Left ventricle myocardium inferior (tissue), 1 donor: ENCODE results near the gene UQCC2. TPM values are rescaled to one million over a fixed set of nuclear protein-coding genes. Genes with fewer than 3 reads are reported as not detected.
A peak's percentile ranks its signal among the peaks of the same experiment; 100 is the strongest.

Source experiments
- DNase-seq: peaks from one replicate; pipeline ENCODE4 v3.0.0-alpha.2; 2020
- H3K27ac ChIP-seq: fragments of 200-600 bp; replicated peaks from 2 replicates; pipeline ENCODE4 v1.8.0; 2021
- H3K27me3 ChIP-seq: fragments of 200-600 bp; 2 replicates; pipeline ENCODE4 v1.8.0; 2021; ENCODE audit warnings: low read depth
- H3K36me3 ChIP-seq: fragments of 200-600 bp; 2 replicates; pipeline ENCODE4 v1.8.0; 2021
- H3K4me1 ChIP-seq: fragments of 200-600 bp; 2 replicates; pipeline ENCODE4 v1.8.0; 2021
- H3K4me3 ChIP-seq: fragments of 200-600 bp; 2 replicates; pipeline ENCODE4 v1.8.0; 2021; ENCODE audit warnings: mild to moderate bottlenecking, moderate library complexity
- H3K9me3 ChIP-seq: fragments of 200-600 bp; replicated peaks from 2 replicates; pipeline ENCODE4 v1.8.0; 2021
- intact Hi-C: fragments of 100-400 bp; cut with micrococcal nuclease; formaldehyde crosslinking; loops from one replicate; pipeline ENCODE4 v1.11.0; 2022
- total RNA-seq: library from RNA; stranded (reverse); fragmentation: NEBNext Ultra II Directional; extraction: Animal tissue kit (Norgen Biotek cat#: 25700); gene quantifications from one replicate; pipeline ENCODE4 v1.2.1, GENCODE V29; 2021
- TF ChIP-seq, protein P1 (sequence below): fragments of 200-600 bp; IDR thresholded peaks from 2 replicates; pipeline ENCODE4 v1.8.0; 2021; ENCODE audit warnings: antibody characterized with exemption, mild to moderate bottlenecking, borderline replicate concordance
- donor health status: DM: no; HTN: yes; CAD: no; lungs with severe emphysema.

The UQCC2 gene
- total RNA-seq, 1 donor from 2014 or later, result 199 TPM

GRCh38 chr6:33698494-33698893 lies 13.0 kb downstream of the UQCC2 start:
- Histone ChIP-seq H3K36me3 (peaks cover 7% of the 10 kb centered on the region), H3K4me1 (peaks cover 81% of the 10 kb centered on the region), H3K27ac (no peak overlapping the region), H3K27me3 (no peaks in the 10 kb centered on the region), H3K4me3 (no peak overlapping the region), H3K9me3 (no peaks in the 10 kb centered on the region)
- TF ChIP-seq, protein P1, sequence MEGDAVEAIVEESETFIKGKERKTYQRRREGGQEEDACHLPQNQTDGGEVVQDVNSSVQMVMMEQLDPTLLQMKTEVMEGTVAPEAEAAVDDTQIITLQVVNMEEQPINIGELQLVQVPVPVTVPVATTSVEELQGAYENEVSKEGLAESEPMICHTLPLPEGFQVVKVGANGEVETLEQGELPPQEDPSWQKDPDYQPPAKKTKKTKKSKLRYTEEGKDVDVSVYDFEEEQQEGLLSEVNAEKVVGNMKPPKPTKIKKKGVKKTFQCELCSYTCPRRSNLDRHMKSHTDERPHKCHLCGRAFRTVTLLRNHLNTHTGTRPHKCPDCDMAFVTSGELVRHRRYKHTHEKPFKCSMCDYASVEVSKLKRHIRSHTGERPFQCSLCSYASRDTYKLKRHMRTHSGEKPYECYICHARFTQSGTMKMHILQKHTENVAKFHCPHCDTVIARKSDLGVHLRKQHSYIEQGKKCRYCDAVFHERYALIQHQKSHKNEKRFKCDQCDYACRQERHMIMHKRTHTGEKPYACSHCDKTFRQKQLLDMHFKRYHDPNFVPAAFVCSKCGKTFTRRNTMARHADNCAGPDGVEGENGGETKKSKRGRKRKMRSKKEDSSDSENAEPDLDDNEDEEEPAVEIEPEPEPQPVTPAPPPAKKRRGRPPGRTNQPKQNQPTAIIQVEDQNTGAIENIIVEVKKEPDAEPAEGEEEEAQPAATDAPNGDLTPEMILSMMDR, result no peak
- intact Hi-C loops, result no loop called here
- DNase-seq, result no peak

DNA sequence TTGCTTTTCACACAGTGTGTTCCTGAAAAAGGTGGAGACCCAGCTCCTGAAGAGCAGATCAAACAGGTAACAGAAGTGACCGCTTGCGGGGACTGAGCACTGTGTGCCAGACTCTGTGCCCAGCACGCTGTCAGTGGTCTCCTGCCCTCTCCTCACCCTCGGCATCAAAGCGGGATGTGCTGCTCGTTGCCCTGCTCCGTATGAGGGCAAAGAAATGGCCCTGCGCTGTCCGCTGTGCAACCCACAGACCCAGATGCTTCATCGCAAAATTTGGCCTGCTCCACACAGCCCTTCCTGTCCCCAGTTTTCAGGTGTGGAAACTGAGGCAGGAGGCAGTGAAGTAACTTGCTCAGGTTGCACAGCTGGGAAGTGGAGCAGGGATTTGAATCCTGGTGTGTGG lies 13.7 kb downstream of the UQCC2 start:
- intact Hi-C loops, result no loop called here
- peaks cover 7% of the 10 kb centered on the region for H3K36me3 ChIP-seq
- no peaks in the 10 kb centered on the region for H3K27me3 ChIP-seq
- DNase-seq, result no peak
- TF ChIP-seq, protein P1, result no peak
- no peaks in the 10 kb centered on the region for H3K9me3 ChIP-seq
- H3K4me3 ChIP-seq, result no peak overlapping the region
- H3K4me1 ChIP-seq, result peaks cover 87% of the 10 kb centered on the region
- peak overlapping the region; percentile 90 for H3K27ac ChIP-seq

DNA sequence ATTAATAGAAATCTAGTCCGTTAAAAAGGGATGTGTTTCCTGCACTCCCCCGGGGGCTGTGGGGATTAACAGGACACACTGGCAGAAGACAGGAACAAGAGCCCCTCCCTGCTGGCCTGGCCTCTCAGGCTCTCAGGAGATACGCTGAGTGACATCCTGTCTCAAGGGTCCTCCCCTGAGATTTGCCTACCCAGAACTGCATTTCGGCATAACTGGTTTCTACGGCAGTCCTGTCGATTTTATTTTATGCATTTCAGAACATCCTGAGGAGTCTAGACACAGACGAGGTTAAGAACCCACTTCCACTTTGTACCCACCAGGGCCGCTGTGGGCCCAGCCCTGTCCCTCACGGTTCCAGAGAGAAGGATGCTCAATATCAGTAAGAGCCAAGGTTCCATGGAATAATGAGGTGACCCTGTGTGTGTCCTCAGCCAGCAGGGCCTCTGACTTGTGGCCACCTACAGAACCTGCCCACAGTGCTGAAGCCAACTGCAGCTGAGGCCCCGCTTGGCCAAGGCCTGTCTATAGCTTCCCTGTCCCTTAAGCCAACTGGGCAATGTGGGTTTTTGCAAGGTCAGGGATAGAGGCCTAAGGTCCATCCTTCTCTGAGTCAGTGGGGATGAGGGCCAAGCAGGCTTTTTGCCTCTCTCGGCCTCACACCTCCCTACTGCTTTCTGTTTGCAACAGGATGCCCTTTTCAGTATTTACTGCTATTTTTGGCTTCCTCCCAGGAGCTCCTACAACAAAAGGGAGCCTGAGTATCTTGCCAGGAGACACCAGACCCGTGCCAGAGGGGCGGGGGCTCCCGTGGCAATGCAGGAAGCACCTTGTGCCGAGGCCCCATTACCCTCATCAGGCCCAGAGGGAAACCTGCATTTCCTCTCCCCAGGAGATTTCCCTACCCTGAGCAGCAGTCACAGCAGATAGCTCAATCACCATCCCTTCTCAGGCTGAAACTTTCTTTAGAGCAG lies 14.7 kb downstream of the UQCC2 start:
- Histone ChIP-seq H3K4me3 (no peak overlapping the region), H3K27ac (peak overlapping the region; percentile 90), H3K4me1 (peaks cover 91% of the 10 kb centered on the region), H3K9me3 (no peaks in the 10 kb centered on the region), H3K36me3 (peaks cover 9% of the 10 kb centered on the region), H3K27me3 (no peaks in the 10 kb centered on the region)
- intact Hi-C loops, result no loop called here
- peak; percentile 60 for DNase-seq
- TF ChIP-seq, protein P1, result no peak

GRCh38 chr6:33696076-33696475 lies 15.4 kb downstream of the UQCC2 start:
- peaks cover 14% of the 10 kb centered on the region for H3K36me3 ChIP-seq
- intact Hi-C loops, result no loop called here

DNA sequence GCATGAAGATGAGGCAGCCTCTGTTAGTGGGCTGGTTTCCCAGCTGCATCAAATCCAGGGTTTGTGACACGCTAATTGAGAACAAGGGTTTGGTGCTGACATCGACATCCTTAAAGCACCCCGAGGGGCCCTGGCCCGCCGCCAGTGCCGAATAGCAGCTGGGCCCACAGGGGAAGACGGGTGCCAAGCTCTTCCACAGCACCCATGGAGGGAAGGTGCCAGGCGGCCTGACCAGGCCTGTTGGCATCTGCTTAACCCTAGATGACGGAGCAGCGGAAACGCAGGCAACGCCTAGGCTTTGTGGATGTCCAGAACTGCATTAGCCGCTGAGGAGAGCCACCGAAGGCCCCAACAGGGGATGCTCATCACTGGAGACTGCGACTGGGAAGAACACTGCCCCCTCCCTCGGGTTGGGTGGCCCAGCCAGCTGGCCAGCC lies 16.0 kb downstream of the UQCC2 start:
- intact Hi-C loops, result no loop called here
- DNase-seq, result no peak
- no peaks in the 10 kb centered on the region for H3K9me3 ChIP-seq
- no peak overlapping the region for H3K4me3 ChIP-seq
- H3K36me3 ChIP-seq, result peaks cover 14% of the 10 kb centered on the region
- peak overlapping the region; percentile 90 for H3K27ac ChIP-seq
- H3K4me1 ChIP-seq, result peaks cover 100% of the 10 kb centered on the region
- TF ChIP-seq, protein P1, result no peak
- H3K27me3 ChIP-seq, result no peaks in the 10 kb centered on the region

More at GRCh38 chr6:33696076-33696475, 15.4 kb downstream of the UQCC2 start:
- H3K27me3 ChIP-seq, result no peaks in the 10 kb centered on the region
- no peaks in the 10 kb centered on the region for H3K9me3 ChIP-seq
- peaks cover 96% of the 10 kb centered on the region for H3K4me1 ChIP-seq
- H3K27ac ChIP-seq, result peak overlapping the region; percentile 90
- no peak overlapping the region for H3K4me3 ChIP-seq
- TF ChIP-seq, protein P1, result no peak
- DNase-seq, result no peak
